Prostate gland (tissue), 2 donors: ENCODE results near the gene RSKR.

Experiments
- POLR2A ChIP-seq: fragments of 450-650 bp; IDR thresholded peaks from one replicate; pipeline ENCODE4 v1.6.1; 2016; ENCODE audit warnings: antibody characterized with exemption, mild to moderate bottlenecking
- TF ChIP-seq, protein P1 (sequence below), 4 experiments: fragments of 200-600 bp in 2 of 4; fragments of 450-650 bp in 2 of 4; sonication (generic) in 2 of 4; IDR thresholded peaks; 1 replicate in 3 of 4; 2 replicates in 1 of 4; pipeline ENCODE4 v1.5.1; 2016 to 2019; ENCODE audit warnings: antibody characterized with exemption in 4 of 4, mild to moderate bottlenecking in 2 of 4, moderate library complexity in 2 of 4

DNA sequence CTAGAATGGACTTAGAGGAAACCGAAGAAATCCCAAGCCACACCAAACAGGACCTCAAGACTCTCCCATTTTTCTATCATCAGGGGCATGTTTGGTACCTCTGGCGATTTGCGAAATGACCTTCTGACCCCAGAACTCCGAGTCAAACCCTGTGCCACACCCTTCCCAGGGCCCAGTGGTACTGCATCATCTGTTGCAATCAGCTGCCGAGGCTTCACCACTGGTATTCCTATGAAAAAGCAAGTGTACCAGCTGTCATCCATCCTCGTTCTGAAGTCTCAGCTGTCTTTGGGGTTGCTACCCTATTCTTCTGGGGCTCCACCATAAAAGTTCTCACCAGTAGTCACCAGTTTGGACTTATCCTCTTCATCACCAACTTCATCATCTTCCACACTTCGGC, 2.3 kb upstream of the RSKR start:
- TF ChIP-seq, protein P1, sequence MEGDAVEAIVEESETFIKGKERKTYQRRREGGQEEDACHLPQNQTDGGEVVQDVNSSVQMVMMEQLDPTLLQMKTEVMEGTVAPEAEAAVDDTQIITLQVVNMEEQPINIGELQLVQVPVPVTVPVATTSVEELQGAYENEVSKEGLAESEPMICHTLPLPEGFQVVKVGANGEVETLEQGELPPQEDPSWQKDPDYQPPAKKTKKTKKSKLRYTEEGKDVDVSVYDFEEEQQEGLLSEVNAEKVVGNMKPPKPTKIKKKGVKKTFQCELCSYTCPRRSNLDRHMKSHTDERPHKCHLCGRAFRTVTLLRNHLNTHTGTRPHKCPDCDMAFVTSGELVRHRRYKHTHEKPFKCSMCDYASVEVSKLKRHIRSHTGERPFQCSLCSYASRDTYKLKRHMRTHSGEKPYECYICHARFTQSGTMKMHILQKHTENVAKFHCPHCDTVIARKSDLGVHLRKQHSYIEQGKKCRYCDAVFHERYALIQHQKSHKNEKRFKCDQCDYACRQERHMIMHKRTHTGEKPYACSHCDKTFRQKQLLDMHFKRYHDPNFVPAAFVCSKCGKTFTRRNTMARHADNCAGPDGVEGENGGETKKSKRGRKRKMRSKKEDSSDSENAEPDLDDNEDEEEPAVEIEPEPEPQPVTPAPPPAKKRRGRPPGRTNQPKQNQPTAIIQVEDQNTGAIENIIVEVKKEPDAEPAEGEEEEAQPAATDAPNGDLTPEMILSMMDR (IDR thresholded peaks at IDR 0.05) = no peak
- no peak for TF ChIP-seq POLR2A
